Kidney epithelial cell (primary cell): Measurements from ENCODE around the gene LAMA5. TPM values are rescaled to one million over a fixed set of nuclear protein-coding genes. Genes with fewer than 3 reads are reported as not detected.

ENCODE experiments used
- DNase-seq: peaks from one replicate; pipeline ENCODE4 v3.0.0-alpha.2; 2010; ENCODE audit warnings: low read depth
- H3K27me3 ChIP-seq: 2 replicates; pipeline ENCODE4 v1.6.0; 2011; ENCODE audit warnings: low read length; ENCODE audit not compliant: control insufficient read depth, insufficient read depth
- H3K36me3 ChIP-seq: 2 replicates; pipeline ENCODE4 v1.5.1; 2011; ENCODE audit warnings: low read length; ENCODE audit not compliant: control insufficient read depth, insufficient read depth
- H3K4me3 ChIP-seq: 2 replicates; pipeline ENCODE4 v1.5.1; 2011; ENCODE audit warnings: low read depth, mild to moderate bottlenecking, control low read depth, low read length
- CTCF ChIP-seq: IDR thresholded peaks from 2 replicates; pipeline ENCODE4 v1.5.1; 2011; ENCODE audit warnings: mild to moderate bottlenecking, moderate library complexity, low read length, control low read depth, inconsistent platforms; ENCODE audit not compliant: insufficient read depth, poor library complexity, severe bottlenecking
- total RNA-seq: library from RNA; depleted of rRNA; stranded (reverse); fragments of >200 nt; gene quantifications from 2 replicates; pipeline ENCODE4 v1.2.3, GENCODE V29; 2015

Gene LAMA5
- total RNA-seq, 1 donor from 2014 or later, result 359 TPM

GRCh38 chr20:62294516-62294915, 72.6 kb downstream of the LAMA5 start:
- Histone ChIP-seq H3K36me3 (no peaks in the 10 kb centered on the region), H3K27me3 (no peaks in the 10 kb centered on the region), H3K4me3 (no peak overlapping the region)
- TF ChIP-seq CTCF, result no peak
- DNase-seq, result no peak

GRCh38 chr20:62293946-62294345, 73.2 kb downstream of the LAMA5 start:
- Histone ChIP-seq H3K36me3 (peaks cover 2% of the 10 kb centered on the region), H3K4me3 (no peak overlapping the region), H3K27me3 (no peaks in the 10 kb centered on the region)
- no peak for DNase-seq
- no peak for TF ChIP-seq CTCF

GRCh38 chr20:62293111-62293784, 73.9 kb downstream of the LAMA5 start:
- H3K36me3 ChIP-seq, result peaks cover 2% of the 10 kb centered on the region
- no peaks in the 10 kb centered on the region for H3K27me3 ChIP-seq
- no peak for DNase-seq

DNA sequence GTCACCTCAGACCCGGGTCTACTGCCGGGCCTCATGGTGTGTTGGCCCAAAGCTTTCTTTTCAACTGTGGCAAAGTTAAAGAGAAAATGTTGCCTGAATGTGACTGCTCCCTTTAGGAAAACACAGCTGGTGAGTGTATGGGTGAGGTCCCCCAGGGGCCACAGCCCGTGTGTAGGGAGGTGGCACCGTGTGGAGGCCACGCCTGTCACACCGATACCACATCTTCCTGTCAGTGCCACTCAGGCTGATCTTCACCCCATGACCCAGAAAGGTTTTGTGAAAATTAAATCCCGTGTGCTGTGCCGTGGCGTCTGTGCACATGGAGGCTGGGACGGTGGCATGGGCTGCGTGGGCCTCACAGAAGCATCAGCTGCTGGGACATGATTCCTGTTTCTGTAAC, 75.0 kb downstream of the LAMA5 start:
- Histone ChIP-seq H3K36me3 (peaks cover 2% of the 10 kb centered on the region), H3K4me3 (no peak overlapping the region), H3K27me3 (no peaks in the 10 kb centered on the region)
- no peak for TF ChIP-seq CTCF
- no peak for DNase-seq

More at GRCh38 chr20:62293111-62293784, 73.9 kb downstream of the LAMA5 start:
- no peak overlapping the region for H3K4me3 ChIP-seq
- TF ChIP-seq CTCF, result no peak

GRCh38 chr20:62291251-62292066, 75.7 kb downstream of the LAMA5 start:
- no peak overlapping the region for H3K4me3 ChIP-seq
- H3K36me3 ChIP-seq, result peaks cover 2% of the 10 kb centered on the region
- no peak for TF ChIP-seq CTCF
- H3K27me3 ChIP-seq, result no peaks in the 10 kb centered on the region
- DNase-seq, result no peak
